GM13977 (cell line): ENCODE data around the gene MAPK1.

ENCODE experiments used
- DNase-seq: peaks from one replicate; pipeline ENCODE4 v3.0.0; 2012; ENCODE audit warnings: low spot score
- CTCF ChIP-seq: IDR thresholded peaks from 2 replicates; pipeline ENCODE4 v1.5.1; 2012; ENCODE audit warnings: mild to moderate bottlenecking, control low read depth; ENCODE audit not compliant: insufficient read depth; ENCODE audit errors: extremely low read depth, missing control alignments
- in situ Hi-C: fragments of 300-500 bp; cut with MboI; formaldehyde crosslinking; loops from one replicate; pipeline ENCODE4 v1.12.0; 2022; ENCODE audit warnings: low sequenced_read_pairs, low pct_unique_long_range_greater_than_20kb, mixed read lengths, inconsistent platforms; ENCODE audit not compliant: unreplicated experiment

MAPK1 gene

DNA sequence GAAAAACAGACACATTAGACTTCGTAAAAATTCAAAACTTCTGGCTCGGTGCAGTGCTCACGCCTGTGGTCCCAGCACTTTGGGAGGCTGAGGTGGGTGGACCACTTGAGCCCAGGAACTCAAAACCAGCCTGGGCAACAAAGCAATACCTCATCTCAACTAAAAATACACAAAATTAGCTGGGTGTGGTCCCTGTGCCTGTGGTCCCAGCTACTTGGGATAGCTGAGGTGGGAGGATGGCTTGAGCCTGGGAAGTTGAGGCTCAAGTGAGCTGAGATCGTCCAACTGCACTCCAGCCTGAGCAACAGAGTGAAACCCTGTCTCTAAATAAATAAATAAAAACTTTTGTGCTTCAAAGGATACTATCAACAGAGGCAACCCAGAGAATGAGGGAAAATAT, 155.6 kb downstream of the MAPK1 start:
- TF ChIP-seq CTCF: no peak
- in situ Hi-C loops: no loop called here
- DNase-seq: no peak

DNA sequence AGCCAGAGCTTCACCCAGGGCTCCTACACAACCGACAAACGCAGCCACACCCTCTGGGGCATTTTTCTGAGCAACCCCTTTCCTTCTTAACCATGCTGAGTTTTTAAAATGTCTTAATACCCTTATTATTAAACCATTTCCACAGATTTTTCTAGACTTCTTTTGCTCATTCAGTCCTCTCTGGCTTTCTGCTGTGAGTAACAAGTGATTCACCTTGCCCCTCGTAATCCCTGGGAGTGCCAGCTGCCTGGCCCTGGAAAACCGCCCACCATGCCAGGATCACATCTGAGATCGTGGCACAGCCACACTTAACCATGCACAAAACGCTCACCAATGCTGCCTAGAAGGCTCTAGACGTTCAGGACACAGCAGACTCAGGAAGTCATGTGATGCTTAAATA, 157.3 kb downstream of the MAPK1 start:
- in situ Hi-C loops: no loop called here
- no peak for TF ChIP-seq CTCF
- no peak for DNase-seq

GRCh38 chr22:21709688-21710087, 157.8 kb downstream of the MAPK1 start:
- in situ Hi-C loops: loop anchor here (10.0 kb wide), 1 partner anchor 235 kb away; no protein-coding TSS in a partner anchor
- no peak for DNase-seq
- no peak for TF ChIP-seq CTCF

- in situ Hi-C loops: loop anchor here (10.0 kb wide), 1 partner anchor 236 kb away; no protein-coding TSS in a partner anchor
- no peak for TF ChIP-seq CTCF
- DNase-seq: no peak
These were observed 158.5 kb downstream of the MAPK1 start for GRCh38 chr22:21708960-21709359.

GRCh38 chr22:21707677-21708076, 159.8 kb downstream of the MAPK1 start:
- DNase-seq: no peak
- in situ Hi-C loops: loop anchor here (10.0 kb wide), 1 partner anchor 237 kb away; no protein-coding TSS in a partner anchor
- no peak for TF ChIP-seq CTCF
